ENCODE data around the gene GSG1L.

The GSG1L gene

GRCh38 chr16:28082624-28083023 is 19.1 kb upstream of the GSG1L start:
- TF ChIP-seq EP300 (IDR thresholded peaks at IDR 0.05; ENCODE audit: borderline replicate concordance): no peak
- no peak for TF ChIP-seq YY1 (IDR thresholded peaks at IDR 0.05; ENCODE audit: low read depth)
- no peak for TF ChIP-seq TCF12 (IDR thresholded peaks at IDR 0.05; ENCODE audit: low read depth)
- TF ChIP-seq, protein P1, sequence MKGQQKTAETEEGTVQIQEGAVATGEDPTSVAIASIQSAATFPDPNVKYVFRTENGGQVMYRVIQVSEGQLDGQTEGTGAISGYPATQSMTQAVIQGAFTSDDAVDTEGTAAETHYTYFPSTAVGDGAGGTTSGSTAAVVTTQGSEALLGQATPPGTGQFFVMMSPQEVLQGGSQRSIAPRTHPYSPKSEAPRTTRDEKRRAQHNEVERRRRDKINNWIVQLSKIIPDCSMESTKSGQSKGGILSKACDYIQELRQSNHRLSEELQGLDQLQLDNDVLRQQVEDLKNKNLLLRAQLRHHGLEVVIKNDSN (IDR thresholded peaks at IDR 0.05): no peak
- TF ChIP-seq CEBPB (IDR thresholded peaks at IDR 0.05): no peak
- TF ChIP-seq TEAD4 (IDR thresholded peaks at IDR 0.05): no peak
- TF ChIP-seq ZBTB7A (IDR thresholded peaks at IDR 0.05; ENCODE audit: low read depth): no peak
- TF ChIP-seq EGR1 (IDR thresholded peaks at IDR 0.05): no peak
- TF ChIP-seq NFIC (IDR thresholded peaks at IDR 0.05): no peak
- no peak for TF ChIP-seq TAF1 (IDR thresholded peaks at IDR 0.05; ENCODE audit: low read depth)
- TF ChIP-seq, protein P2, sequence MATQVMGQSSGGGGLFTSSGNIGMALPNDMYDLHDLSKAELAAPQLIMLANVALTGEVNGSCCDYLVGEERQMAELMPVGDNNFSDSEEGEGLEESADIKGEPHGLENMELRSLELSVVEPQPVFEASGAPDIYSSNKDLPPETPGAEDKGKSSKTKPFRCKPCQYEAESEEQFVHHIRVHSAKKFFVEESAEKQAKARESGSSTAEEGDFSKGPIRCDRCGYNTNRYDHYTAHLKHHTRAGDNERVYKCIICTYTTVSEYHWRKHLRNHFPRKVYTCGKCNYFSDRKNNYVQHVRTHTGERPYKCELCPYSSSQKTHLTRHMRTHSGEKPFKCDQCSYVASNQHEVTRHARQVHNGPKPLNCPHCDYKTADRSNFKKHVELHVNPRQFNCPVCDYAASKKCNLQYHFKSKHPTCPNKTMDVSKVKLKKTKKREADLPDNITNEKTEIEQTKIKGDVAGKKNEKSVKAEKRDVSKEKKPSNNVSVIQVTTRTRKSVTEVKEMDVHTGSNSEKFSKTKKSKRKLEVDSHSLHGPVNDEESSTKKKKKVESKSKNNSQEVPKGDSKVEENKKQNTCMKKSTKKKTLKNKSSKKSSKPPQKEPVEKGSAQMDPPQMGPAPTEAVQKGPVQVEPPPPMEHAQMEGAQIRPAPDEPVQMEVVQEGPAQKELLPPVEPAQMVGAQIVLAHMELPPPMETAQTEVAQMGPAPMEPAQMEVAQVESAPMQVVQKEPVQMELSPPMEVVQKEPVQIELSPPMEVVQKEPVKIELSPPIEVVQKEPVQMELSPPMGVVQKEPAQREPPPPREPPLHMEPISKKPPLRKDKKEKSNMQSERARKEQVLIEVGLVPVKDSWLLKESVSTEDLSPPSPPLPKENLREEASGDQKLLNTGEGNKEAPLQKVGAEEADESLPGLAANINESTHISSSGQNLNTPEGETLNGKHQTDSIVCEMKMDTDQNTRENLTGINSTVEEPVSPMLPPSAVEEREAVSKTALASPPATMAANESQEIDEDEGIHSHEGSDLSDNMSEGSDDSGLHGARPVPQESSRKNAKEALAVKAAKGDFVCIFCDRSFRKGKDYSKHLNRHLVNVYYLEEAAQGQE (IDR thresholded peaks at IDR 0.05; ENCODE audit: low read depth): no peak
- no peak for TF ChIP-seq MAX (IDR thresholded peaks at IDR 0.05)
- TF ChIP-seq CREB1 (IDR thresholded peaks at IDR 0.05; ENCODE audit: low read depth): no peak
- TF ChIP-seq FOXM1 (IDR thresholded peaks at IDR 0.05; ENCODE audit: borderline replicate concordance, low read depth): no peak
- TF ChIP-seq RAD21 (IDR thresholded peaks at IDR 0.05; ENCODE audit: low read depth): no peak

- TF ChIP-seq RAD21 (IDR thresholded peaks at IDR 0.05; ENCODE audit: low read depth) (no peak), EP300 (IDR thresholded peaks at IDR 0.05; ENCODE audit: borderline replicate concordance) (no peak), TAF1 (IDR thresholded peaks at IDR 0.05; ENCODE audit: low read depth) (no peak), ZBTB7A (IDR thresholded peaks at IDR 0.05; ENCODE audit: low read depth) (no peak), YY1 (IDR thresholded peaks at IDR 0.05; ENCODE audit: low read depth) (no peak), CEBPB (IDR thresholded peaks at IDR 0.05) (no peak), CREB1 (IDR thresholded peaks at IDR 0.05; ENCODE audit: low read depth) (no peak), NFIC (IDR thresholded peaks at IDR 0.05) (no peak), TEAD4 (IDR thresholded peaks at IDR 0.05) (no peak), EGR1 (IDR thresholded peaks at IDR 0.05) (no peak)
- TF ChIP-seq, protein P1 (IDR thresholded peaks at IDR 0.05): no peak
Measured at GRCh38 chr16:28081391-28081968, 18.0 kb upstream of the GSG1L start.

DNA sequence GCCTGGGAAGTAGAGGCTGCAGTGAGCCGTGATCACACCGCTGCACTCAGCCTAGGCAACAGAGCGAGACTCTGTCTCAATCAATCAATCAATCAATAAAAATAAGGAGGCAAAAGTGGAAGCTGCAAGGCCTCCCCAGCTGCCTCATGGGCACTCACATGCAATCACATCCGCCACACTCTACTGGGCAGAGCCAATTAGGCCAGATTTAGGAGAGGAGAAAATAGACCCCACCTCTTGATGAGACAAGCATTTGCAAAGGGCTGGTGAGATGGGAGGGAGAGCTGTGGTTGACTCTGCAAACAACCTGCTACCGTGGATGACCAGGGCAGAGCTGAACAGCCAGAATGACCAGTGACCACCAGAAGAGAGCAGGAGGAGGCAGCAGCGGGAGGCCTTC is 14.7 kb upstream of the GSG1L start:
- TF ChIP-seq, protein P1 (IDR thresholded peaks at IDR 0.05): no peak
- TF ChIP-seq NFIC (IDR thresholded peaks at IDR 0.05) (no peak), MAX (IDR thresholded peaks at IDR 0.05) (no peak), FOXM1 (IDR thresholded peaks at IDR 0.05; ENCODE audit: borderline replicate concordance, low read depth) (no peak), TCF12 (IDR thresholded peaks at IDR 0.05; ENCODE audit: low read depth) (no peak), TEAD4 (IDR thresholded peaks at IDR 0.05) (no peak), CEBPB (IDR thresholded peaks at IDR 0.05) (no peak), ZBTB7A (IDR thresholded peaks at IDR 0.05; ENCODE audit: low read depth) (no peak), EP300 (IDR thresholded peaks at IDR 0.05; ENCODE audit: borderline replicate concordance) (no peak)
- TF ChIP-seq, protein P2 (IDR thresholded peaks at IDR 0.05; ENCODE audit: low read depth): no peak

GRCh38 chr16:28073836-28074235 is 10.3 kb upstream of the GSG1L start:
- TF ChIP-seq EP300 (IDR thresholded peaks at IDR 0.05; ENCODE audit: borderline replicate concordance) (no peak), FOXM1 (IDR thresholded peaks at IDR 0.05; ENCODE audit: borderline replicate concordance, low read depth) (no peak), TEAD4 (IDR thresholded peaks at IDR 0.05) (no peak), EGR1 (IDR thresholded peaks at IDR 0.05) (no peak), NFIC (IDR thresholded peaks at IDR 0.05) (no peak), YY1 (IDR thresholded peaks at IDR 0.05; ENCODE audit: low read depth) (no peak), CREB1 (IDR thresholded peaks at IDR 0.05; ENCODE audit: low read depth) (no peak), RAD21 (IDR thresholded peaks at IDR 0.05; ENCODE audit: low read depth) (no peak), TCF12 (IDR thresholded peaks at IDR 0.05; ENCODE audit: low read depth) (no peak), CEBPB (IDR thresholded peaks at IDR 0.05) (no peak), TAF1 (IDR thresholded peaks at IDR 0.05; ENCODE audit: low read depth) (no peak), MAX (IDR thresholded peaks at IDR 0.05) (no peak)
- TF ChIP-seq, protein P2 (IDR thresholded peaks at IDR 0.05; ENCODE audit: low read depth): no peak
- TF ChIP-seq, protein P1 (IDR thresholded peaks at IDR 0.05): no peak
